HG03565 (cell line): ENCODE data around the gene FBXW11.

ENCODE experiments used
- ATAC-seq: cut with Tn5 transposase; IDR thresholded peaks from one replicate; pipeline ENCODE4 v1.9.1; 2021; ENCODE audit warnings: mild to moderate bottlenecking, moderate library complexity; ENCODE audit not compliant: unreplicated experiment

Gene FBXW11

DNA sequence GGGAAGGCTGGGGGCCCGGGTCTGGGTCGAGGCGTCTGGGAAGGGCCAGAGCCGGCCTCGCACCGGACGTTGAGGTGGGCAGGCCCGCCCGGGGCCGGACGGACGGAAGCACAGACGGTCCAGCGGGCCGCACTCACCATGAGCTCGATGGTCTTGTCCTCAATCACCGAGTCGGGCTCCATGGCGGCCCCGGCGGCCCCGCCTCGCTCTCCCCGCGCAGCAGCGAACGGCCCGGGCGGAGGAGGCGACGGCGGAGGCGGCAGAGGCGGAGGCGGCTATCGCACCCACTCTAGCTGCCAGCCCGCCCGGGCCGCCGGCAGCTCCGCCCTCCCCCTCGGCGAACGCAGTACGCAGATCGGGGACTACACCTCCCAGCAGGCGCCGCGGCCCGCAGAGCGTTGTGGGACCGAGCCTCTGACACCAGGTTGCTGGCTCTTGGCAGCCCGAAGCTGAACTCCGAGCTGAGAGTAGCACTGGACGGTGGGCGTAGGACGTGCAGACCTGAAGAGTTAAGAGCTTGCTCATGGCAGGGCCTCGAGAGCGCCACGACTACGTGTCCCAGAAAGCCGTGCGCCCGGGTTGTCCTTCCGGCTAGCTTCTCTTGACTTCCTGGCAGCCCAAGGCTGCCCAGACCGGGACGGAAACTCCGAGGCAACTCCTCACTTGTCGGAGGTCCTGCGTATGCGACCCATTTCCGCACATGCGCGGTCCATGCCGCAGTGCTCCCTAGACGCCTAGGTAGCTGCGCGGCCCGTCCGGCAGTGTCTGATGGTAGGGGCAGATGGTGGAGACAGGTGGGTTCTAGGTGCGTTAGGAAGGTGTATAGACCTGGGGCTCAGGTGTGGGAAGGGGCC is at the start of gene FBXW11:
FBXW11 (minus strand) TSS at position 318 of the 854 bp plus-strand sequence; CDS start at position 182, 136 bp downstream.
- peak; percentile 77 for ATAC-seq

DNA sequence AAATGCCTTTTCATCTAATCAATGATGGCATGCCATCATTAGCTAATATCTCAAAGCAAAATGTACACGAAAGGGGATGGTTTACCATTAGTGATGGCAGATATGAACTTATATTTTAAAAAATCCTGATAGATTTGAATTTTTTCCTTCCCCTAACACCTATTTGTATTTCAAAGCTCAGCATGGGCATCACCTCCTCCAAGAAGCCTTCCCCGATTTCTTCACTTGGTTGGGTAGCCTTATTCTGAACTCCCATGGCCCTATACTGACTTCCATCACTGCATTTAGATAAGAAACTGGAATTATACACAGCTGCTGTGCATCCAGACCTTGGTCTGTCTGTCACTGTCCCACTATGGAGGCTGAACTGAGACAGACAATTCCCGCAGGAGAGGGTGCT is 49.6 kb upstream of the FBXW11 start:
- ATAC-seq, result no peak

GRCh38 chr5:172055421-172055820 is 49.0 kb upstream of the FBXW11 start:
- no peak for ATAC-seq

- ATAC-seq, result no peak
These were observed 48.2 kb upstream of the FBXW11 start for GRCh38 chr5:172054611-172055153.

DNA sequence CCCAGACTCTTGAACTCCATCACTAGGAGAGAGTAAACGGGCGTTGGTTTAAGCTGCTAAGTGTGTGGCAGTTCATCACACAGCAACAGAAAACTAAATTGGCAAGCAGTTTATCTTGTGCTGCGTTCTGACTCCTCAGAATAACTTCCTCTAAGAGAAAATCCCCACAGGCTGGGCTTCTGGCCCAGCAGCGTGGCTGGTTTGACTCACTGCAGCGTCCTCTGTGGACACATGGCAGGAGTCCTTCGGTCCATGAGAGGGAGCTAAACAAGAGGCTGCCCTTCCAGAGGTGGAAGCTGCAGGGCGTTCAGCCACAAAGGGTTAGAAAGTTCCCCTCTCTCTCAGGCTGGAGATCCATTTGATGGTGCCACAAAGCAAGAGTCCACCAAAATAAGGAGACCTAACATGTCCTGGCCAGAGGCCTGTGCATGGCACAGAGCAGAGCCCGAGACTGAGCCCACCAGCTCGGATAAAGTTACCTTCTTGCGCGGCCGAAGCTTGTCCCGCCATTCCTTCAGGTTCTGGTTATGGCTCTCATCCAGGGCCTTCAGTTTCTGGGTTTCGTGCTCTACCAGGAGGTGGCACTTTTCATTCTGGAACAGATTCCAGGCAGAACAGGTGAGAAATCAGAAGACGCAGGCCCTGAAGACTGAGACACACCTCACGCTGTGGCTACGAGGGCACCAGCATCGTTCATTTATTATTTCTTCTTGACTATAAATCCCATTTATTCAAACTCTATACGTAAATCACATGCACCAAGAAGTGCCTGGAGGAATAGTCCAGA is 46.2 kb upstream of the FBXW11 start:
- ATAC-seq, result no peak

GRCh38 chr5:172051643-172052339 is 45.4 kb upstream of the FBXW11 start:
- ATAC-seq, result no peak

- no peak for ATAC-seq
These were observed 43.6 kb upstream of the FBXW11 start for GRCh38 chr5:172050080-172050479.

DNA sequence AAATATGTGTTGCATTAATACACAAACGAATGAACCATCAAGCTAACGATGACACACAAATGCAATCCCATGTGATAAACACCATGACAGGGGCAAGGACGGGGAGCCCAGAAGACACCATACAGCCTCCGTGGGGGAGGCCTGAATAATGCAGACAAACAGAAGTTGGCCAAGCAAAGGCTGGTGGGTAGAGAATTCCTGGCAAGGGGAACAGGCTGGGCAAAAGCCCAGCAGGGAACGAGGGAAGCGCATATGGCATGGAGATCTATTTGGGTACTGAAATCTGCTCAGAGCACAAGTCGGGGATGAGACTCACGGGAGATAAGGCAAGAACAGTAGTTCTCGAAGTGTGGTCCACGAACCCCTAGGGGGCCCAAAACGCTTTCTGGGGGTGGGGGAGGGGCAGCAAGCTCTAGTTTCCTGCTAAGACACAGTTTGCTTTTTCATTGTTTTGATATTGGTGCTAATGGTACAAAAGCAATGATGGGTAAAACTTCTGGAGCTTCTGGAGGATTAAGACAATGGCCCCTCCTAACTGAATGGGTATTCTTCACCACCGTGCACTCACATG is 42.9 kb upstream of the FBXW11 start:
- ATAC-seq, result no peak

DNA sequence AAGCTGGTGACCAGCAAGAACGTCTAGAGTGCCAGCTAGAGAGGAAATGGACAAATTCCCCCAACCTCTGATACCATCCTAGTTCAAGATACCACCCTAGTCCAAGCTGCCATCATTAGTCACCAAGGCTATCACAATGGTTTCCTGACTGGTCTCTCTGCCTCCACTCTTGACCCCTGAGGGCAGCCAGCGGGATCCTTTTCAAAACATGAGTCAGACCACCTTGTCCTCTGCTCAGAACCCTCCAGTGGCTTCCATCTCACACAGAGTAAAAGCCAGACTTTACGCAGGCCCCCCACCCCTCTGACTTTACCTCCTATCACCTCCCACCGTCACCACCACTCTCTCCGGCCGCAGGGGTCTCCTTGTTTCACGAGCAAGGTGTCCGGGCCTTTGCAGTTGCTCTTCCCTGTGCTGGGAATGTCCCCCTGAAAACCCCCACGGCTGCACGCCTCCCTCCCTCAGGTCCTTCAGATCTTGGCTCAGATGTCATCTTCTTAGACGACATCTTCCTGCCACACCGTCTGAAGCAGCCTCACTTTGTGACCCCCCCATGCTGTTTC is 42.2 kb upstream of the FBXW11 start:
- no peak for ATAC-seq

GRCh38 chr5:172048170-172048422 is 41.7 kb upstream of the FBXW11 start:
- no peak for ATAC-seq

DNA sequence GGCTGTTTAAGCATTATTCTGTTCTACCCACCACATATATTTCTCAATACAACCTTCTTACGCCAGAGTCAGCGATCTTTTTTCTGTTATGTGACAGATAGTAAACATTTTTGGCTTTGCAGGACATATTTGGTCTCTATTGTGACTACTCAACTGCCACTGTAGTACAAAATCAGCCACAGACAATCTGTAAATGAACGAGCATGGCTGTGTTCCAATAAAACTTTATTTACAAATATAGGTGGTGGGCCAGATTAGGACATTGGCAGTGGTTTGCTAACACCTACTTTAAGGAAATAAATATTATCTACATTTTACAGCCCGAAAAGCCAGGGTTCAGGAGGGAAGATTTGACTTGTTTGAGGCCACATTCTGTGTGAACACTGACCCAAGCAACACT is 40.2 kb upstream of the FBXW11 start:
- ATAC-seq, result no peak

GRCh38 chr5:172045315-172045632 is 38.8 kb upstream of the FBXW11 start:
- ATAC-seq, result no peak

DNA sequence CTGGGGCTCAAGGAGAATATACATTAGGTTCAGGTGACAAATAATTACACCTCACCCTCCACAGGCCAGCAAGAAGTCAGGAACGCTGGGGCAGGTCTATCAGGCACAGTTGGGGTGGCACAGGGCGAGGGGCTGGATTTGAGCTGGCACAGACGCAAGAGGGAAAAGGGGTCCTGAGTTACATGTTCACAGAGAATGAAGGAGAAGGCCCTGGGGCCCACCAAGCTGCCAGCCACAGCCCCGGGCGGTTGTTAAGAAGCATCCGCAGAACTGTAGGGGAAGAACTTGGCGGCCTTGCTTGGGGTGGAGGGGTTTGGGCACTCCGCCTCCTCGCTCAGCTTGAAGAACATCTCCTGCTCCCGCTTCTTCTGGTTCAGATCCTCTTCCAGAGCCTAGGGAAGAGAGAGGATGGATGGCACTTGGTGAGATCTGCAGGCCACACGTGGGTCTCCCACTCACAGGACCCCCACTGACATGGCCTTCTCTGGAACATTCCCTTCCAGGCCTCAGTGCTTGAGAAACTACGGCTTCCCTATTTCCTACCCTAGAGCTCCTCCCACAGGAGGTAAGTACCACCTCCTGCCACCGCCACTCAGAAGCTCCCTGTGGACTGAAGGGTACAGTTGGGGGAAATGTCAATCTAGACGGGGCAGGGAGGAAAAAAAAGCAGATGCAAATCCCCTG is 38.3 kb upstream of the FBXW11 start:
- ATAC-seq, result no peak

- ATAC-seq, result no peak
These were observed 37.4 kb upstream of the FBXW11 start for GRCh38 chr5:172043865-172044264.

- ATAC-seq, result no peak
These were observed 35.7 kb upstream of the FBXW11 start for GRCh38 chr5:172042183-172042582.

DNA sequence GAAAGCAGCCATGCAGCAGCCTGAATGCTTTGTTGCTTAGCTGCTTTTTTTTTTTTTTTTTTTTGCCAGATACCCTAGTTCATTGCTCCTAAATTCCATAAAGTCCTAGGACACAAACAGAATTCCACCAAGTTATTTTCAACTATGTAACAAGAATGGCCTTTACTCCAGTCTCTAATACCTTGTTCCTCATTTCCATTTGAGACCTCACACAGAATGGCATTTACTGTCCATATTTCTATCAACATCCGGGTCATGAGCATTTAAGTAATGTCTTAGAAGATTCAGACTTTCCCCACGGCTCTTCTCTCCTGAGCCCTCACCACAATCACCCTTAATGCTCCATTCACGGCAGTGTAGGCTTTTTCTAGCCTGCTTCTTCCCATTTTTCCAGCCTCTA is 31.7 kb upstream of the FBXW11 start:
- ATAC-seq, result no peak

GRCh38 chr5:172035049-172035448 is 28.6 kb upstream of the FBXW11 start:
- no peak for ATAC-seq

- no peak for ATAC-seq
These were observed 25.5 kb upstream of the FBXW11 start for GRCh38 chr5:172031894-172032461.

- ATAC-seq, result no peak
These were observed 23.4 kb upstream of the FBXW11 start for GRCh38 chr5:172029876-172030275.

DNA sequence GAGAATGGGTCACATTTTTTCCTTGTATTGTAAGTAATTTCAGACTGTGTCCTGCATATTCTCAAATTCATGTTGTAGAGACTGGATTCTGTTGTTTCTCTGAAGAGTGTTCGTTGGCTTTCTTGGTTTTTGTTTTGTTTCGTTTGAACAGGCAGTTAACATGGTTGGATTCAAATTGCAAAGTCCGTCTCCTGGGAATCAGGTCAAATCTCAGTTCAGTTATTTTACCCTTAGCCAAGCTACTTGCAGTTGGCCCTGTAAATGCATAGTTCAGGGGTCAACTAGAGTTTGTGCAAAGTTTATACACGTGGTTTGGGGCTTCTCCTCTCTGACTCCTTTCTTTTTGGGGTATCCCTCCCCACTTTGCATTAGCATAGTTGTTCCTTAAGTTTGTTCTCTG is 21.7 kb upstream of the FBXW11 start:
- no peak for ATAC-seq
